IPS-NIHi11 (cell line): ENCODE data around the gene FCRLB.
"Not testable (repeated sequence)": the region's sequence is repeated elsewhere in the genome, so short reads cannot be mapped to it uniquely, and the experiment has no call there.

Experiments
- DNase-seq: peaks from one replicate; pipeline ENCODE4 v3.0.0; 2012; ENCODE audit warnings: mixed read lengths, low spot score

FCRLB gene

DNA sequence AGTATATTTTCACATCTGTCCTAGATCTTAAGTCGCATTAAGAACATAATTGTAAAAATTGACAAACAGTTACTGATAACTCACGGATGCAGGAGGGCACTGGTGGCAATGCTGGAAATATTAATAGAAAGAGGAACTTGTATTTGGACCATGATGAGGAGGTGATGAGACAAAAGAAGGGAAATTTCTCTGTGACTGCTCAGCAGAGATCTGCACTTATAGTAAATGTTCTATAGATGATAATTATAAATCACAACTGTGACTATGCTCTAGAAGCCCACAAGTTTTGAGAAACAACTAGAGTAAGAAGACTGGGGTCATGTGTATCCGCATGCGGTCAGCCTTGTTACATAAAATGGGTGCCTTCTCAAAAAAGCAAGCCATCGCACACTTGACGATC is 19.6 kb downstream of the FCRLB start:
- no peak for DNase-seq

DNA sequence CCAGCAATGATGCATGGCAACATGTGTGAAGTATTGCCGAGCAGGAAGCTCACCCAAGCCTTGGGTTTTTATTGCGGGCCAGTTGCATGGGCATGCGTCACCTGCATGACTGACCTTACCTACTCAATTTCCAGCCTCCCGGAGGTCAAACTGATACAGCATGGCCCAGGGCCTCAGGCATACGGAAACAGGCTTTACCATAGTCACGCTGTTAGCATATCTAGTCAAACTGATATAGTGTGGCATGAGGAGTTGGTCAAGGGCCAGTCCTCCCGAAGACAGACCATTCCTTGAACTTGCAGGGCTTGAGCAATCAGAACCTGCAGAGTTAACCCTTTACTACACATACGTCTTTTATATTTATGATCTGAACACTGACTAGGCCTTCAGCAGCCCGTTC is 21.9 kb downstream of the FCRLB start:
- no peak for DNase-seq

DNA sequence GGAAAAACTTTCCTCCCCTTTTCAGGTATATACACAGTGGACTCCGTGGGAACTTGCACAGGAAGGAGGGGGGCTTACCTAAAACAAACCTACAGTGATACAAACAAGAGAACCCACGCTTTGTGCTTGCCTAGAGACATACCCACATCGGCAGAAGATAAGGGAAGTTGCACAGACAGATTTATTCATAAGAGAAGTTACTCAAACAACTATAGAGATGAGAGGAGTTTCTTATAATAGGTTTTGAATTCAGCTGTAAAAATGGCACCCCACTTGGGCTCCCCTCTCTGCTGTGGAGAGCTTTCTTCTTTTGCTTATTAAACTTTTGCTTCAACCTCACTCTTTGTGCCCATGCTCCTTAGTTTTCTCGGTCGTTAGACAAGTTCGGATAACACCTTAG is 26.5 kb downstream of the FCRLB start:
- DNase-seq = no peak

DNA sequence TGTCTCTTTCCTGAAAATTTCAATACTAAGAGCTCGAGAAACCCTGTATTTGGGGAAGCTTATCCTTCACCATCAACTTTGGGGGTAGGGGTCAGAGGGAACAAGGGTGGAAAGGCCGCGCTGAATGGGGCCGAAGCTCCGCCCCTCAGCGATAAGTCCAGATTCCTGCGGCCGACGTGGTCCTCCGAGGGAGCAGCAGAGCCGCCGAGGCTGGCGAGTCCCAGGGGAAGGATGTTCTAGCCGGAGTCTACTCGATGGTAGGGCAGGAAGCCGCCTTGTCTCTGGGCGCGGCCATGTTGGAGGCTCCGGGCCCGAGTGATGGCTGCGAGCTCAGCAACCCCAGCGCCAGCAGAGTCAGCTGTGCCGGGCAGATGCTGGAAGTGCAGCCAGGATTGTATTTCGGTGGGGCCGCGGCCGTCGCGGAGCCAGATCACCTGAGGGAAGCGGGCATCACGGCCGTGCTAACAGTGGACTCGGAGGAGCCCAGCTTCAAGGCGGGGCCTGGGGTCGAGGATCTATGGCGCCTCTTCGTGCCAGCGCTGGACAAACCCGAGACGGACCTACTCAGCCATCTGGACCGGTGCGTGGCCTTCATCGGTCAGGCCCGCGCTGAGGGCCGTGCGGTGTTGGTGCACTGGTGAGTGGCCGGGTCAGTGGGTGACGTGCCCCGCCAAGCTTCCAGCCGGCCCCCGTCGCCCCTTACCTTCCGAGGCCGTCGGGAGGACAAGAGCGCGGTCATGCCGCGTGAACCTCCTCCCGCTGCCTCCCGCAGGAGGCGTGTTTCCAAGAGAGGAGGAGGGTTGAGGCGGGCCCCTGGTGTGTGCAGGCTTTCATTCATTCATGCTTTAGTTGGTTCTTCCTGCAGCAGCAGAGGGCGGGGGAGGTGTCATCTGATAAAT is 28.4 kb downstream of the FCRLB start, which contains the start of gene DUSP12:
Gene DUSP12 (plus strand): TSS at position 278 of the 899 bp plus-strand sequence. CDS start 16 bp downstream, at position 294.
- DNase-seq = peak; percentile 93

DNA sequence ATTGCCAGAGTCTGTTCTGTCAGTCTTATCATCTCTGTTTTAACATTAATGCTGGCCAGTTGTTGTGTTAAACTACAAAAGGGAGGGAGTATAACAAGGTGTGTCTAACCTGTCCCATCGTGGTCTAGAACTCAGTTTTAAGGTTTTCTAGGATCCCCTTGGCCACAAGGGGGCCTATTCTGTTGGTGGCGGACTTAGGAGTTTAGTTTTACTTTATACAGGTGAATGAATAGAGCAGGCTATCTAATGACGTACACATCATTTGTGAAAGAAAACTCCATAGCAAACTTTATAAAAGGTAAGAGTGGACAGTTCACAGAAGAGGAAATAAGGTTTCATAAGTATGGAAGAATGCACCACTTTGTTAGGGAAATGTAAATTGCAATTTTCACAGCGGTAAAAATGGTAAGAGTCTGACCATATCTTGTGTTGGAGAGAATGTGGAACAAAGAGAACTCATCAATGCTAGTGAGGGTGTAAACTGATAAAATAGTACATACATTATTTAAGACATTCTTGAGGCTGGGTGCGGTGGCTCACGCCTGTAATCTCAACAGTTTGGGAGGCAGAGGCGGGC is 42.3 kb downstream of the FCRLB start:
- DNase-seq = peak; percentile 31

DNA sequence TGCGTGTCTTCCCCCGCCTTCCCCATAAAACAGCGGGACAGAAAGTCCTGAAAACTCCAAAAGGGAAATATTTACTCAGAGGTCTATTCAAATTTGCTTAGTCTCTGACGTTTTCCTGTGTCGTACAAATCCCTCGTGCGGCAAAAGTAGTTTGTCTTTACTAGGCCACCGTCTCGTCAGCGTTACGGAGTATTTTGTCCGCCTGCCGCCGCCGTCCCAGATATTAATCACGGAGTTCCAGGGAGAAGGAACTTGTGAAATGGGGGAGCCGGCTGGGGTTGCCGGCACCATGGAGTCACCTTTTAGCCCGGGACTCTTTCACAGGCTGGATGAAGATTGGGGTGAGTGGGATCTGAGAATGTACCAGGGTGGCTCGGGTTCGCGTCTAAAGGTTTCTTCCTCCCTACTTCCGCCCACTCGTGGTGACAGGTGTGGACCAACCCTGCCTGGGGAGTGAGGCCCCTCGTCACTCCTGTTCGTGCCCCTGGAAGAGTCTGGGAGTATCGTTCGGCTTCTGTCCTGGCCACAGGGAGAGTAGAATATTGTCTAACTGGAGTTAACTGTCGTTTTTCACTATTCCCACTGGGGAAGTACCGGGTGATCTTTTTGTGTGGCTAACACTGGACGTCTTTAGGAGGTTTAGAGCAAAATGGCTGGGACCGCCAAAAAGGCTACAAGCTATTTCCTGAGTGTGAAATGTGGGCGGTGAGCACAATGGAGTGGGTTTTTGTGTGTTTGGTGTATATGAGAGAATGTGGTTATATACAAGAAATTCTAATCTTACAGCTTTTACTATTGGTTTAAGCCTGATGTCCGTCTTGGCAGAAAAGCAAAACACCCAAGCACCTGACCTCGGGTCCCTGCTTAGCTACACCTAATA is 45.0 kb downstream of the FCRLB start, which contains the start of gene ATF6:
Gene ATF6 (plus strand): TSS at position 219 of the 880 bp plus-strand sequence. CDS start 41 bp downstream, at position 260.
- DNase-seq = peak; percentile 73

DNA sequence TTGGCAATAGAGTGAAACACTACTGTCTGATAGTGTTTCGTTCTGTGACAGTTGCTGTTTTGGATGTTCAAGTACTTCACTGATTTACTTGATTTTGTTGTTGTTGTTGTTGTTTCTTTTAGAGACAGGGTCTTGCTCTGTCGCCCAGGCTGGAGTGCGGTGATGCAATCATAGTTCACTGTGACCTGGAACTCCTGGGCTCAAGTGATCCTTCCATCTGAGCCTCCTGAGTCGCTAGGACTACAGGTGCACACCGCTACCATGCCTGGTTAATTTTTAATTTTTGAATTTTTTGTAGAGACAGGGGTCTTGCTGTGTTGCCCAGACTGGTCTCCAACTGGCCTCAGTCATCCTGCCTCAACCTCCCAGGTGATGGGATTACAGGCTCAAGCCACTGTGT is 47.1 kb downstream of the FCRLB start:
- DNase-seq = no peak

DNA sequence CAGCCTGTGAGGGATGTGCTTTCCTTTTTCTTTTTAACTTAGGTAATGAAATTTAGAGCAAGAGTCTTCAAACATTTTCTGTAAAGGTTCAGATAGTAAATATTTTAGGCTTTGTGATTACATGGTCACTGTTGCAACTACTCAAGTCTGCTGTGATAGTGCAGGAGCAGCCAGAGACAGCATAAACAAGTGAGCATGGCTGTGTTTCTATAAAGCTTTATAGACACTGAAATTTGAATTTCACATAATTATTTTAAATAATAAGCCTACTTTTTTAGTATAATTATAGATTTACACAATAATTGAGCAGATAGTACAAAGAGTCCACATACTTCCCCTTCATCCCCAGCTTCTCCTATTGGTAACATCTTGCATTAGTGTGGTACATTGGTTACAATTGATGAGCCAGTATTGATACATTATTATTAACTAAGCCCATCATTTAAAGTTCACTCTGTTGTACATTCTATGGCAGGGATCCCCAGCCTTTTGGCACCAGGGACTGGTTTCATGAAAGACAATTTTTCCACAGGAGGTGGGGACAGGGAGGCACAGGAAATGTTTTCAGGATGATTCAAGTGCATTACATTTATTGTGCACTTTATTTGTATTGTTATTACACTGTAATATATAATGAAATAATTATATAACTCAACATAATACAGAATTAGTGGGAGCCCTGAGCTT is 47.8 kb downstream of the FCRLB start:
- no peak for DNase-seq

DNA sequence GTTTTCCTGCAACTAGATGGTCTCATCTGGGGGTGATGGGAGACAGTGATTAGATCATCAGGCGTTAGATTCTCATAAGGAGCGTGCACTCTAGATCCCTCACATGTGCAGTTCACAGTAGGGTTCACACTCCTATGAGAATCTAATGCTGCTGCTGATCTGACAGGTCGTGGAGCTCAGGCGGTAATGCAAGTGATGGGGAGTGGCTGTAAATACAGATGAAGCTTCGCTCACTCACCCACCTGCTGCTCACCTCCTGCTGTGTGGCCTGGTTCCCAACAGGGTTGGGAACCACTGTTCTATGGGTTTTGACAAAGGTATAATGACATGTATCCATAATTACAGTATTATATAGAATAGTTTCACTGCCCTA is 48.3 kb downstream of the FCRLB start:
- not testable (repeated sequence) for DNase-seq

DNA sequence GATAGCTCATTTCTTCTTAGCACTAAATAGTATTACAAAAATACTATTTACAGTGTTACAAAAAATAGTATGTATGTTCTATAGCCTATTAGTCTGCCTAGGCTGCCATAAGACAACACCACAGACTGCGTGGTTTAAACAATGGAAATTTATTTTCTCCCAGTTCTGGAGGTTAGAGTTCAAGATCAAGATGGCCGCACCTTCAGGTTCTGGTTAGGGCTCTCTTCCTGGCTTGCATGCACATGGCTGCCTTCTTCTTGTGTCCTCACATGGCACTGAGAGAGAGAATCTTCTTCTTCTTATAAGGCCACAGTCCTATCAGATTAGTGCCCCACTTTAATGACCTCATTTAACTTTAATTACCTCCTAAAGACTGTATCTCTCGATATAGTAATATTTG is 48.9 kb downstream of the FCRLB start:
- no peak for DNase-seq

DNA sequence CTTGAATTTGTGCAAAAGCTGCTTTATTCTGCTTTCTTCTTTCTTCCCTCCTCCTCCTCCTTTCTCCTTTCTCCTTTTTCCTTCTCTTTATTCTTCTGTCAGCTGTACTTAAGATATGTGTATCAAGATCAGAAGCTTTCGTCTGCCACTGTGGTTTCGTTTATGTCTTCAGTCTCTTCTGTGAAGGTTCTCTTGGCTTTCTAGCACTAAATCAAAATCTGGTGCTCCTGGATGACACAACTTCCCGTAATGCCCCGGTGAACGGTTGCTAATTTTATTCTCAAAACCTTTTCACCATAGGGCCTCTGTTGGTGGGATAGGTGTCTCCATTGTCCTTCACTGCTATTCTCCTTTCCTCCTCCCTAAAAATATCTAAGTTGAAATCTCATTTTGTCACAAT is 49.8 kb downstream of the FCRLB start:
- no peak for DNase-seq

DNA sequence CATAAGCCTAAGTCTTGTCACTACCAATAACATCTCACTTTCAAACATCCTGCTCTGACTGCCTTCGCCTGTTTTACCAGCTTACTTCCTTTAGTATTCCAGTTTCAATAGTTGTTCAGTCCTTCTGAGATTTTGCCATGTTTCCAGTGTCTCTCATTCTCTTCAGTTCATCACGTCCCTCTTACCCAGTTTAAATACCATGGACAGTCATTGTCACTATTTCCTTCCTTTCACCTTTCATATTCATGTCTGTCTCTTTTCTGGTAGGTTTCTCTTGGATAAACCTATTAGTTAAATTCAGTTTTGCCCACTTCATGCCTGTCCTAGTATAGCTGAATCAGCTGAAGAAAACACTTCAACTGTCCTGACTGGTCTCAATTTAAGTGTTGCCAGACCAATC is 50.6 kb downstream of the FCRLB start:
- no peak for DNase-seq

DNA sequence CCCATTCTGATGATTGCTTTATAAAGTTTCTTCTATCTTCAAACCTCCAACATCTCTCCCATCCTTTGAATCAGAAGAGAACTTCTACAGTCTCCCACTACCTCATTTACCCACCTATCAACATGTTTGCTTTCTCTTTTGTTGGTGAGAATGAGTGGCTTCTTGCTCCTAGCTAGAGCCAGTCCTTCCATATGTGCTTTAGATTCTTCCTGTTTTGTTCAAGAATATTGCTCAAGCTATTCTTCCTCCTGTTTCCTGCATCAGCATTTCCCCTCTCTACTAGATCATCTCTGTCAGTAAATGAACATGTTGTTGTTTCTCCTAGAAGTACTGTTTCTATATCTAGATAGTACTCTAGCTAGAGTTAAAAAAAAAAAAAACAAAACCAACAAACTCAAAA is 51.1 kb downstream of the FCRLB start:
- DNase-seq = no peak

DNA sequence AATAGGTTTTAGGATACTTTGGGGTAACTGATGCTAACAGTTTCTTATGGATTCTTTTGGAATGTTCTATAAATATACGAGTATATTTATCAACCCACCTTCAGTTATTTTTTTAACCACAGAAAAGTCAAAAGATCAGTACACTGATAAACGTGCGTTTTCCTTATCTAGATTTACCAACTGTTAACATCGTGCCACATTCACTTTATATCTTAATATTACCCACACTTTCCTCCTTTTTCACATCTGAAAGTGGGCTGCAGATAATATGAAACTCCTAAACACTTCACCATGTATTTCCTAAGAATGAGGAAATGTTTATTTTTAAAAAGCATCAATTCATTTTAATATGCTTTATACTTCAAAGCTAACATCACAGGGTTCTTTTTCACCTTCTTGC is 52.4 kb downstream of the FCRLB start:
- DNase-seq = no peak

DNA sequence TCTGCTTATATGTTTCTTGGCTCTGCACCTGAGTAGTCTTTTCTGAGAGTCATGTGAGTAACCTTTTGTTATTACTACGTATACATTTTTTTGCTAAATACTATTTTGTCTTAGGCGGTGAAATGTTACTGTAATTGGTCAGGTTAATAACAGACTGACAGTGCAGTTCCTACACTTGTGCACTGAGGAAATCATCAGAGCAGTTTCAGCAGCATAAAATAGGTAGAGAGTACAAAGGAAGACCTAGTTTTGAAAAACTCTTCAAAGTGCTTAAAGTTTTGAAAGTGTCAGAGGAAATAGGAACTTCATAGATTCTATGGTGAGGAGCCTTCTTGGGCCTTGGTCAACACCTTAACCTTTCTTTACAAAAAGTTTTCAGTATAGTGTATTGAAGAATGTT is 55.9 kb downstream of the FCRLB start:
- no peak for DNase-seq
